Ovary (tissue), 3 donors: ENCODE data around the gene PMS1.
"Not testable (repeated sequence)": the region's sequence is repeated elsewhere in the genome, so short reads cannot be mapped to it uniquely, and the experiment has no call there.

Experiments
- POLR2A ChIP-seq: fragments of 450-650 bp; IDR thresholded peaks from one replicate; pipeline ENCODE4 v1.6.1; 2017; ENCODE audit warnings: antibody characterized with exemption, mild to moderate bottlenecking, moderate library complexity
- TF ChIP-seq, protein P1 (sequence below), 3 donors: fragments of 450-650 bp in 2 of 3; fragments of 200-600 bp in 1 of 3; IDR thresholded peaks; one replicate each; pipeline versions ENCODE4 v1.5.1 to v1.8.0; 2016 to 2022; ENCODE audit warnings: antibody characterized with exemption in 3 of 3, mild to moderate bottlenecking in 1 of 3
- donor health status: DM: no; HTN: no; CAD: no.

DNA sequence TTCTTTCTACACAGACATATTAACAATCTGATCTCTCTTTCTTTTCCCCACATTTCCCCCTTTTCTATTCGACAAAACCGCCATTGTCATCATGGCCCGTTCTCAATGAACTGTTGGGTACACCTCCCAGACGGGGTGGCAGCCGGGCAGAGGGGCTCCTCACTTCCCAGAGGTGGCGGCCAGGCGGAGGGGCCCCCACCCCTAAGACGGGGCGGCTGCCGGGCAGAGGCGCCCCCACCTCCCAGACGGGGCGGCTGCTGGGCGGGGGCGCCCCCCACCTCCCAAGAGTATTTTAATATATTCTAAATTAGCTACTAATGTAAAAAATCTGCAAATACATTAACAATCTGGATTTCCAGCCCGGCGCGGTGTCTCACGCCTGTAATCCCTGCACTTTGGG is 24.1 kb upstream of the PMS1 start:
- TF ChIP-seq, protein P1, sequence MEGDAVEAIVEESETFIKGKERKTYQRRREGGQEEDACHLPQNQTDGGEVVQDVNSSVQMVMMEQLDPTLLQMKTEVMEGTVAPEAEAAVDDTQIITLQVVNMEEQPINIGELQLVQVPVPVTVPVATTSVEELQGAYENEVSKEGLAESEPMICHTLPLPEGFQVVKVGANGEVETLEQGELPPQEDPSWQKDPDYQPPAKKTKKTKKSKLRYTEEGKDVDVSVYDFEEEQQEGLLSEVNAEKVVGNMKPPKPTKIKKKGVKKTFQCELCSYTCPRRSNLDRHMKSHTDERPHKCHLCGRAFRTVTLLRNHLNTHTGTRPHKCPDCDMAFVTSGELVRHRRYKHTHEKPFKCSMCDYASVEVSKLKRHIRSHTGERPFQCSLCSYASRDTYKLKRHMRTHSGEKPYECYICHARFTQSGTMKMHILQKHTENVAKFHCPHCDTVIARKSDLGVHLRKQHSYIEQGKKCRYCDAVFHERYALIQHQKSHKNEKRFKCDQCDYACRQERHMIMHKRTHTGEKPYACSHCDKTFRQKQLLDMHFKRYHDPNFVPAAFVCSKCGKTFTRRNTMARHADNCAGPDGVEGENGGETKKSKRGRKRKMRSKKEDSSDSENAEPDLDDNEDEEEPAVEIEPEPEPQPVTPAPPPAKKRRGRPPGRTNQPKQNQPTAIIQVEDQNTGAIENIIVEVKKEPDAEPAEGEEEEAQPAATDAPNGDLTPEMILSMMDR (IDR thresholded peaks at IDR 0.05), result not testable (repeated sequence)
- not testable (repeated sequence) for TF ChIP-seq POLR2A
